HepG2 (cell line): ENCODE data around the gene SYVN1. TPM values are rescaled to one million over a fixed set of nuclear protein-coding genes. Genes with fewer than 3 reads are reported as not detected.

ENCODE experiments used
- ATF4 ChIP-seq, 2 experiments: fragments of 450-650 bp in 1 of 2; sonication (generic) in 1 of 2; formaldehyde crosslinking; IDR thresholded peaks; 2 replicates each; pipeline versions ENCODE4 v1.5.0 to v1.8.0; 2020 to 2022; ENCODE audit warnings: mild to moderate bottlenecking in 1 of 2, missing genetic modification reagents in 1 of 2
- EP300 ChIP-seq, 3 experiments: sonication (generic) in 1 of 3; formaldehyde crosslinking in 1 of 3; IDR thresholded peaks; 2 replicates each; pipeline versions ENCODE4 v1.5.1 to v1.6.1; 2011 to 2020; ENCODE audit warnings: low read depth in 2 of 3, low read length in 2 of 3, borderline replicate concordance in 1 of 3, improper control_type of control experiment in 1 of 3, mild to moderate bottlenecking in 1 of 3, missing genetic modification reagents in 1 of 3, moderate library complexity in 1 of 3
- ETV5 ChIP-seq: IDR thresholded peaks from 2 replicates; pipeline ENCODE4 v1.6.1; 2018; ENCODE audit warnings: missing biosample characterization, missing genetic modification reagents, inconsistent platforms, borderline replicate concordance
- FOXJ3 ChIP-seq: sonication (generic); formaldehyde crosslinking; IDR thresholded peaks from 2 replicates; pipeline ENCODE4 v1.4.0; 2020; ENCODE audit warnings: missing genetic modification reagents, mild to moderate bottlenecking, borderline replicate concordance
- MED13 ChIP-seq: sonication (generic); formaldehyde crosslinking; IDR thresholded peaks from 2 replicates; pipeline ENCODE4 v1.5.0; 2020; ENCODE audit warnings: missing genetic modification reagents
- NFAT5 ChIP-seq: sonication (generic); formaldehyde crosslinking; IDR thresholded peaks from 2 replicates; pipeline ENCODE4 v1.4.0; 2020; ENCODE audit warnings: missing genetic modification reagents
- NONO ChIP-seq, 2 experiments: fragments of 450-650 bp in 1 of 2; sonication (generic) in 1 of 2; formaldehyde crosslinking in 1 of 2; IDR thresholded peaks in 1 of 2; conservative IDR thresholded peaks in 1 of 2; 2 replicates each; pipeline versions ENCODE4 v1.6.1 to v1.8.0; 2017 to 2022; ENCODE audit warnings: mild to moderate bottlenecking in 1 of 2, missing genetic modification reagents in 1 of 2, moderate library complexity in 1 of 2
- NR1H2 ChIP-seq: sonication (generic); formaldehyde crosslinking; IDR thresholded peaks from 2 replicates; pipeline ENCODE4 v1.8.1; 2022; ENCODE audit warnings: low read depth, missing genetic modification reagents, borderline replicate concordance
- PBX2 ChIP-seq: IDR thresholded peaks from 2 replicates; pipeline ENCODE4 v1.6.1; 2016; ENCODE audit warnings: control low read depth
- RXRB ChIP-seq: IDR thresholded peaks from 2 replicates; pipeline ENCODE4 v1.6.1; 2016; ENCODE audit warnings: borderline replicate concordance, missing genetic modification reagents, missing compliant biosample characterization
- SKI ChIP-seq: fragments of 450-650 bp; IDR thresholded peaks from one replicate; pipeline ENCODE4 v1.6.1; 2018; ENCODE audit warnings: mild to moderate bottlenecking; ENCODE audit not compliant: partially characterized antibody
- SMARCE1 ChIP-seq: fragments of 450-650 bp; IDR thresholded peaks from 2 replicates; pipeline ENCODE4 v1.6.1; 2017; ENCODE audit warnings: borderline replicate concordance
- TIGD3 ChIP-seq: sonication (generic); formaldehyde crosslinking; IDR thresholded peaks from 2 replicates; pipeline ENCODE4 v1.5.1; 2020; ENCODE audit warnings: mild to moderate bottlenecking, missing genetic modification reagents, borderline replicate concordance
- YEATS2 ChIP-seq: sonication (generic); formaldehyde crosslinking; IDR thresholded peaks from 2 replicates; pipeline ENCODE4 v1.4.0; 2020; ENCODE audit warnings: missing genetic modification reagents, borderline replicate concordance
- ZBTB20 ChIP-seq: sonication (generic); formaldehyde crosslinking; IDR thresholded peaks from 2 replicates; pipeline ENCODE4 v1.8.1; 2023; ENCODE audit warnings: missing genetic modification reagents, low read depth, mild to moderate bottlenecking, borderline replicate concordance
- ZIK1 ChIP-seq: sonication (generic); formaldehyde crosslinking; IDR thresholded peaks from 2 replicates; pipeline ENCODE4 v1.5.0; 2020; ENCODE audit warnings: mild to moderate bottlenecking, low read depth, missing genetic modification reagents, borderline replicate concordance
- ZNF296 ChIP-seq: sonication (generic); formaldehyde crosslinking; conservative IDR thresholded peaks from 2 replicates; pipeline ENCODE4 v1.5.0; 2020; ENCODE audit warnings: mild to moderate bottlenecking, missing genetic modification reagents
- polyA plus RNA-seq, 8 experiments: library from polyadenylated mRNA; depleted of rRNA in 3 of 8; stranded (reverse) in 7 of 8; unstranded in 1 of 8; fragments of >200 nt; fragmentation: Illumina TruSeq in 4 of 8; extraction: Trizol in 4 of 8; gene quantifications; 2 replicates each; pipeline versions ENCODE4 v1.2.1 to v1.2.3, GENCODE V29; 2011 to 2016; ENCODE audit warnings: low read depth in 4 of 8, missing spikeins in 1 of 8, mixed read lengths in 1 of 8; ENCODE audit not compliant: insufficient read depth in 1 of 8
- total RNA-seq, 5 experiments: library from RNA; depleted of rRNA; stranded (reverse); fragments of >200 nt; fragmentation: Illumina TruSeq; extraction: Trizol; gene quantifications; 2 replicates each; pipeline ENCODE4 v1.2.3, GENCODE V29; 2016; ENCODE audit warnings: low read depth in 1 of 5

Gene SYVN1
- total and polyA plus RNA-seq, 2 of the 13 experiments (the other 11 are each of a cell fraction or from before 2014, with no cell fraction given): 10.3 to 22.5 TPM

- TF ChIP-seq PBX2 (CRISPR knock-in tag) (0 out of 2 replicates have a peak, but pooled peaks have one; percentile 42), ETV5 (peak; percentile 32; the same call in 1 of the 2 replicates), EP300 (IDR thresholded peaks at IDR 0.05; ENCODE audit: low read depth in 2 of 2, low read length in 2 of 2) (no peak), EP300 (CRISPR knock-in tag; IDR thresholded peaks at IDR 0.05; ENCODE audit: borderline replicate concordance) (peak; percentile 45), SKI (peak; percentile 27), RXRB (CRISPR knock-in tag) (peak; percentile 44; the same call in 1 of the 2 replicates), NFAT5 (no peak), ATF4 (CRISPR knock-in tag; IDR thresholded peaks at IDR 0.05) (peak in 1 of 2 experiments; percentile 70; a peak in 2 of 4 replicates), ZBTB20 (CRISPR knock-in tag) (no peak), MED13 (0 out of 2 replicates have a peak, but pooled peaks have one; percentile 19), SMARCE1 (no peak), NONO (IDR thresholded peaks at IDR 0.05) (no peak), NONO (CRISPR knock-in tag; conservative IDR thresholded peaks at IDR 0.05) (peak; percentile 96), ZNF296 (no peak), FOXJ3 (CRISPR knock-in tag) (0 out of 2 replicates have a peak, but pooled peaks have one; percentile 53), ZIK1 (CRISPR knock-in tag) (peak; percentile 80; the same call in 1 of the 2 replicates), YEATS2 (CRISPR knock-in tag) (peak; percentile 94), NR1H2 (CRISPR knock-in tag) (0 out of 2 replicates have a peak, but pooled peaks have one; percentile 5), TIGD3 (CRISPR knock-in tag) (no peak)
Measured at GRCh38 chr11:65121865-65122696, 12.2 kb downstream of the SYVN1 start, which contains the start of the genes FAU and MRPL49 (continued).
